Liver (tissue), 9 donors: Measurements from ENCODE around the gene FLNB. TPM values are rescaled to one million over a fixed set of nuclear protein-coding genes. Genes with fewer than 3 reads are reported as not detected.
A peak's percentile ranks its signal among the peaks of the same experiment; 100 is the strongest.

Experiments
- DNase-seq: peaks from one replicate; pipeline ENCODE4 v3.0.0-alpha.2; 2017; ENCODE audit warnings: low spot score
- H3K27ac ChIP-seq, 2 donors: one replicate each; pipeline ENCODE4 v1.7.0; 2013; ENCODE audit warnings: inconsistent platforms in 2 of 2, low read length in 2 of 2, control low read depth in 1 of 2, low read depth in 1 of 2, mild to moderate bottlenecking in 1 of 2
- H3K27me3 ChIP-seq, 4 donors: one replicate each; pipeline versions ENCODE4 v1.6.1 to v1.7.0; 2013; ENCODE audit warnings: low read length in 3 of 4, inconsistent platforms in 1 of 4, mild to moderate bottlenecking in 1 of 4, moderate library complexity in 1 of 4; ENCODE audit not compliant: control insufficient read depth in 4 of 4, insufficient read depth in 4 of 4
- H3K36me3 ChIP-seq, 4 donors: one replicate each; pipeline versions ENCODE4 v1.6.1 to v1.7.0; 2013; ENCODE audit warnings: low read length in 3 of 4, mild to moderate bottlenecking in 3 of 4, low read depth in 1 of 4, moderate library complexity in 1 of 4; ENCODE audit not compliant: control insufficient read depth in 4 of 4, insufficient read depth in 3 of 4
- H3K4me1 ChIP-seq, 4 donors: one replicate each; pipeline versions ENCODE4 v1.6.1 to v1.7.0; 2013; ENCODE audit warnings: low read length in 3 of 4, mild to moderate bottlenecking in 3 of 4, moderate library complexity in 1 of 4; ENCODE audit not compliant: control insufficient read depth in 4 of 4, insufficient read depth in 4 of 4
- H3K4me3 ChIP-seq, 3 donors: one replicate each; pipeline versions ENCODE4 v1.6.1 to v1.7.0; 2013; ENCODE audit warnings: low read length in 3 of 3, control low read depth in 1 of 3, low read depth in 1 of 3, mild to moderate bottlenecking in 1 of 3
- H3K9ac ChIP-seq, 2 donors: one replicate each; pipeline ENCODE4 v1.7.0; 2013; ENCODE audit warnings: low read length in 2 of 2, mild to moderate bottlenecking in 2 of 2, moderate library complexity in 2 of 2, control low read depth in 1 of 2, low read depth in 1 of 2
- H3K9me3 ChIP-seq, 4 donors: one replicate each; pipeline versions ENCODE4 v1.6.1 to v1.7.0; 2013; ENCODE audit warnings: low read length in 3 of 4; ENCODE audit not compliant: control insufficient read depth in 4 of 4
- EGR1 ChIP-seq, 2 donors: IDR thresholded peaks; 2 replicates each; pipeline ENCODE4 v1.6.1; 2016 to 2018; ENCODE audit warnings: antibody characterized with exemption in 2 of 2, low read depth in 2 of 2
- FOXA1 ChIP-seq: IDR thresholded peaks from 2 replicates; pipeline ENCODE4 v1.6.1; 2016; ENCODE audit warnings: antibody characterized with exemption
- FOXA2 ChIP-seq: IDR thresholded peaks from 2 replicates; pipeline ENCODE4 v1.6.1; 2016; ENCODE audit warnings: antibody characterized with exemption
- GABPA ChIP-seq, 2 donors: IDR thresholded peaks in 1 of 2; conservative IDR thresholded peaks in 1 of 2; 2 replicates each; pipeline ENCODE4 v1.6.1; 2016; ENCODE audit warnings: antibody characterized with exemption in 2 of 2, mild to moderate bottlenecking in 1 of 2, moderate library complexity in 1 of 2
- HNF4A ChIP-seq, 2 donors: conservative IDR thresholded peaks; 2 replicates each; pipeline ENCODE4 v1.6.1; 2016; ENCODE audit warnings: antibody characterized with exemption in 2 of 2, mild to moderate bottlenecking in 2 of 2
- HNF4G ChIP-seq: IDR thresholded peaks from 2 replicates; pipeline ENCODE4 v1.6.1; 2016; ENCODE audit warnings: antibody characterized with exemption
- JUND ChIP-seq, 2 donors: IDR thresholded peaks; 2 replicates each; pipeline ENCODE4 v1.6.1; 2016; ENCODE audit warnings: antibody characterized with exemption in 2 of 2
- NR2F2 ChIP-seq: IDR thresholded peaks from 2 replicates; pipeline ENCODE4 v1.6.1; 2016; ENCODE audit warnings: antibody characterized with exemption
- RAD21 ChIP-seq, 2 donors: IDR thresholded peaks; 2 replicates each; pipeline ENCODE4 v1.6.1; 2016; ENCODE audit warnings: antibody characterized with exemption in 2 of 2, mild to moderate bottlenecking in 2 of 2
- RXRA ChIP-seq, 2 donors: IDR thresholded peaks; 2 replicates each; pipeline ENCODE4 v1.6.1; 2017 to 2018; ENCODE audit warnings: antibody characterized with exemption in 2 of 2, mild to moderate bottlenecking in 1 of 2
- SP1 ChIP-seq: IDR thresholded peaks from 2 replicates; pipeline ENCODE4 v1.6.1; 2018; ENCODE audit warnings: antibody characterized with exemption, mild to moderate bottlenecking
- TAF1 ChIP-seq: conservative IDR thresholded peaks from 2 replicates; pipeline ENCODE4 v1.6.1; 2016; ENCODE audit warnings: antibody characterized with exemption, mild to moderate bottlenecking
- YY1 ChIP-seq: IDR thresholded peaks from 2 replicates; pipeline ENCODE4 v1.6.1; 2016; ENCODE audit warnings: antibody characterized with exemption, mild to moderate bottlenecking
- WGBS: extraction: QIAGEN DNeasy Blood & Tissue Kit; methylation state at CpG from one replicate; pipeline ENCODE4 v1.1.7; 2013; 5-methylcytosine and 5-hydroxymethylcytosine counted together
- polyA plus RNA-seq, 2 donors: library from polyadenylated mRNA; stranded (reverse) in 1 of 2; unstranded in 1 of 2; fragments of 200-250 nt in 1 of 2; fragments of >200 nt in 1 of 2; fragmentation: Nextera tagmentation in 1 of 2; extraction: Ambion mirVana in 1 of 2; gene quantifications; one replicate each; pipeline versions ENCODE4 v1.2.1 to v1.2.3, GENCODE V29; 2013 to 2015
- total RNA-seq, 2 donors: library from RNA; depleted of rRNA; stranded (reverse); fragments of >200 nt; gene quantifications; one replicate each; pipeline ENCODE4 v1.2.3, GENCODE V29; 2014
- TF ChIP-seq, protein P1 (sequence below): IDR thresholded peaks from 2 replicates; pipeline ENCODE4 v1.6.1; 2016; ENCODE audit warnings: antibody characterized with exemption, mild to moderate bottlenecking
- TF ChIP-seq, protein P2 (sequence below): IDR thresholded peaks from 2 replicates; pipeline ENCODE4 v1.6.1; 2016; ENCODE audit warnings: antibody characterized with exemption
- TF ChIP-seq, protein P3 (sequence below): IDR thresholded peaks from 2 replicates; pipeline ENCODE4 v1.6.1; 2016; ENCODE audit warnings: antibody characterized with exemption
- TF ChIP-seq, protein P4 (sequence below): fragments of 150-350 bp; IDR thresholded peaks from 2 replicates; pipeline ENCODE4 v1.5.1; 2017; ENCODE audit warnings: improper control_type of control experiment, low read depth, low read length; ENCODE audit not compliant: missing input control
- TF ChIP-seq, protein P5 (sequence below): IDR thresholded peaks from 2 replicates; pipeline ENCODE4 v1.6.1; 2016; ENCODE audit warnings: antibody characterized with exemption
- donor health status: healthy.
- donor health status: healthy.
- donor health status: healthy.
- donor health status: healthy.
- donor health status: healthy.

Gene FLNB
- total and polyA plus RNA-seq, 4 donors = 22.9 to 124 (median 44.3) TPM

DNA sequence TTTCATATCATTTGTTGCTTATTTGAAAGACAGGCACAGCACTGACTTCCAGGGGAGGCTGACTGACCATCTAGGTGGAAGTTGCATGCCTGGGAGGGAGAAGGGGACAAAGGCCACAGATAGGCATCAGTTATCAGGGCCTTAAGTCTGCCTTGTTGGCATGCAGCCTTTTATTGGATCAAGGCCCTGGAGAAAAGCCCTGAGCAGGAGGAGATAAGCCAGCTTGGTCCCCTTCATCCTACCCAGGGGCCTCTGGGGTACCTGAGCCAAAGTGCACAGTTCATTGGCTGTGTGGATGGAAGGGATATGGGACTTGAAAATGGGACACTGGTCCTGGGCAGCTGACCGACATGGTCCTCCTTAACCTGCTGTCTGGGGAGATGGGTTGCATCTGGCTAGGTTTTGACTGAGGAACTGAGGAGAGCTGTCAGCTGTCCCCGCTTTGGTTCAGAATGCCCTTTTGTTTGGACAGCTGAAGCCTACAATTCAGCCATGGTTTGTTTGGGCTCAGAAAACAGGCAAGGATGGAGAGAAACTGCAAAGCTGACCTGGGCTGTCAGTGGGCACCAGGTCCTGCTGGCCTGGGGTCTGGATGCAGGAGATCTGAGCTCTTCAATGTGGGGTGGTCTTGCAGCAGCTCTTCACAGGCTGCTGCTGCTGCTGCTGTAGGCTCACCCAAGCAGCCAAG is 60.0 kb downstream of the FLNB start:
- WGBS = 59% methylated on average over 2 of the region's 2 CpGs
- Histone ChIP-seq H3K9me3 (no peaks in the 10 kb centered on the region), H3K27ac (peak overlapping the region in 1 of 2 donors; percentile 4), H3K36me3 (no peaks in the 10 kb centered on the region), H3K9ac (no peak overlapping the region), H3K4me1 (peaks cover 11 to 47% (median 38%) of the 10 kb centered on the region in 4 donors), H3K4me3 (no peak overlapping the region), H3K27me3 (no peaks in the 10 kb centered on the region)
- TF ChIP-seq JUND (IDR thresholded peaks at IDR 0.05) (no peak), TAF1 (no peak), HNF4A (conservative IDR thresholded peaks at IDR 0.05) (peak; percentile 9 to 26)
- no peak for DNase-seq

DNA sequence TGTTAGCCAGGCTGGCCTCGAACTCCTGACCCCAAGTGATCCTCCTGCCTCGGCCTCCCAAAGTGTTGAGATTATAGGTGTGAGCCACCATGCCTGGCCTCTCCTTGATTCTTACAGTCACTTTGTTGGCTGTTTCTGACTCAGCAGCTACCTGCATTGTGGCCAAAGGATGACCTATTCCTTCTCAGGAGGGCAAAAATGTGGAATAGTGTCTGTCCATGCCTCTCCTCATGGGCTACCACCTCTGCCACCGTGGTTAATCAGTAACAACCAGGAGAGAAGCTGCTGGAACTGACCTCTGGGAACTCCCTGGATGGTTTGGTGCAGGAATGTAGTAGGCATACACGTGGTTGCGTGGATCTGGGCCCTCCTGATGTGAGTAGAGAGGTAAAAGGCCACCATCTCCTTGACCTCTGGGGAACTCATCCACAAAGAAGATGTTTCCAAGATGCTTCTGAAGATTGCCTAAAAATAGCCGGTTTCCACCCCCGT is 63.3 kb downstream of the FLNB start:
- TF ChIP-seq JUND (IDR thresholded peaks at IDR 0.05) (peak in 1 of 2 donors; percentile 72), FOXA1 (peak; percentile 18), HNF4G (no peak), SP1 (peak; percentile 86), NR2F2 (no peak), HNF4A (conservative IDR thresholded peaks at IDR 0.05) (peak; percentile 69 to 87), YY1 (peak; percentile 74), RAD21 (IDR thresholded peaks at IDR 0.05) (peak; percentile 54 to 68), EGR1 (IDR thresholded peaks at IDR 0.05; ENCODE audit: low read depth in 2 of 2) (no peak), TAF1 (no peak), FOXA2 (peak; percentile 45), RXRA (IDR thresholded peaks at IDR 0.05) (peak; percentile 78 to 92), GABPA (IDR thresholded peaks at IDR 0.05 in 1 of 2, conservative IDR thresholded peaks at IDR 0.05 in 1 of 2) (no peak)
- TF ChIP-seq, protein P1, sequence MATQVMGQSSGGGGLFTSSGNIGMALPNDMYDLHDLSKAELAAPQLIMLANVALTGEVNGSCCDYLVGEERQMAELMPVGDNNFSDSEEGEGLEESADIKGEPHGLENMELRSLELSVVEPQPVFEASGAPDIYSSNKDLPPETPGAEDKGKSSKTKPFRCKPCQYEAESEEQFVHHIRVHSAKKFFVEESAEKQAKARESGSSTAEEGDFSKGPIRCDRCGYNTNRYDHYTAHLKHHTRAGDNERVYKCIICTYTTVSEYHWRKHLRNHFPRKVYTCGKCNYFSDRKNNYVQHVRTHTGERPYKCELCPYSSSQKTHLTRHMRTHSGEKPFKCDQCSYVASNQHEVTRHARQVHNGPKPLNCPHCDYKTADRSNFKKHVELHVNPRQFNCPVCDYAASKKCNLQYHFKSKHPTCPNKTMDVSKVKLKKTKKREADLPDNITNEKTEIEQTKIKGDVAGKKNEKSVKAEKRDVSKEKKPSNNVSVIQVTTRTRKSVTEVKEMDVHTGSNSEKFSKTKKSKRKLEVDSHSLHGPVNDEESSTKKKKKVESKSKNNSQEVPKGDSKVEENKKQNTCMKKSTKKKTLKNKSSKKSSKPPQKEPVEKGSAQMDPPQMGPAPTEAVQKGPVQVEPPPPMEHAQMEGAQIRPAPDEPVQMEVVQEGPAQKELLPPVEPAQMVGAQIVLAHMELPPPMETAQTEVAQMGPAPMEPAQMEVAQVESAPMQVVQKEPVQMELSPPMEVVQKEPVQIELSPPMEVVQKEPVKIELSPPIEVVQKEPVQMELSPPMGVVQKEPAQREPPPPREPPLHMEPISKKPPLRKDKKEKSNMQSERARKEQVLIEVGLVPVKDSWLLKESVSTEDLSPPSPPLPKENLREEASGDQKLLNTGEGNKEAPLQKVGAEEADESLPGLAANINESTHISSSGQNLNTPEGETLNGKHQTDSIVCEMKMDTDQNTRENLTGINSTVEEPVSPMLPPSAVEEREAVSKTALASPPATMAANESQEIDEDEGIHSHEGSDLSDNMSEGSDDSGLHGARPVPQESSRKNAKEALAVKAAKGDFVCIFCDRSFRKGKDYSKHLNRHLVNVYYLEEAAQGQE = peak; percentile 84
- TF ChIP-seq, protein P2, sequence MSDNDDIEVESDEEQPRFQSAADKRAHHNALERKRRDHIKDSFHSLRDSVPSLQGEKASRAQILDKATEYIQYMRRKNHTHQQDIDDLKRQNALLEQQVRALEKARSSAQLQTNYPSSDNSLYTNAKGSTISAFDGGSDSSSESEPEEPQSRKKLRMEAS = peak; percentile 100
- TF ChIP-seq, protein P3, sequence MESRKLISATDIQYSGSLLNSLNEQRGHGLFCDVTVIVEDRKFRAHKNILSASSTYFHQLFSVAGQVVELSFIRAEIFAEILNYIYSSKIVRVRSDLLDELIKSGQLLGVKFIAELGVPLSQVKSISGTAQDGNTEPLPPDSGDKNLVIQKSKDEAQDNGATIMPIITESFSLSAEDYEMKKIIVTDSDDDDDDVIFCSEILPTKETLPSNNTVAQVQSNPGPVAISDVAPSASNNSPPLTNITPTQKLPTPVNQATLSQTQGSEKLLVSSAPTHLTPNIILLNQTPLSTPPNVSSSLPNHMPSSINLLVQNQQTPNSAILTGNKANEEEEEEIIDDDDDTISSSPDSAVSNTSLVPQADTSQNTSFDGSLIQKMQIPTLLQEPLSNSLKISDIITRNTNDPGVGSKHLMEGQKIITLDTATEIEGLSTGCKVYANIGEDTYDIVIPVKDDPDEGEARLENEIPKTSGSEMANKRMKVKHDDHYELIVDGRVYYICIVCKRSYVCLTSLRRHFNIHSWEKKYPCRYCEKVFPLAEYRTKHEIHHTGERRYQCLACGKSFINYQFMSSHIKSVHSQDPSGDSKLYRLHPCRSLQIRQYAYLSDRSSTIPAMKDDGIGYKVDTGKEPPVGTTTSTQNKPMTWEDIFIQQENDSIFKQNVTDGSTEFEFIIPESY = peak; percentile 52
- TF ChIP-seq, protein P4, sequence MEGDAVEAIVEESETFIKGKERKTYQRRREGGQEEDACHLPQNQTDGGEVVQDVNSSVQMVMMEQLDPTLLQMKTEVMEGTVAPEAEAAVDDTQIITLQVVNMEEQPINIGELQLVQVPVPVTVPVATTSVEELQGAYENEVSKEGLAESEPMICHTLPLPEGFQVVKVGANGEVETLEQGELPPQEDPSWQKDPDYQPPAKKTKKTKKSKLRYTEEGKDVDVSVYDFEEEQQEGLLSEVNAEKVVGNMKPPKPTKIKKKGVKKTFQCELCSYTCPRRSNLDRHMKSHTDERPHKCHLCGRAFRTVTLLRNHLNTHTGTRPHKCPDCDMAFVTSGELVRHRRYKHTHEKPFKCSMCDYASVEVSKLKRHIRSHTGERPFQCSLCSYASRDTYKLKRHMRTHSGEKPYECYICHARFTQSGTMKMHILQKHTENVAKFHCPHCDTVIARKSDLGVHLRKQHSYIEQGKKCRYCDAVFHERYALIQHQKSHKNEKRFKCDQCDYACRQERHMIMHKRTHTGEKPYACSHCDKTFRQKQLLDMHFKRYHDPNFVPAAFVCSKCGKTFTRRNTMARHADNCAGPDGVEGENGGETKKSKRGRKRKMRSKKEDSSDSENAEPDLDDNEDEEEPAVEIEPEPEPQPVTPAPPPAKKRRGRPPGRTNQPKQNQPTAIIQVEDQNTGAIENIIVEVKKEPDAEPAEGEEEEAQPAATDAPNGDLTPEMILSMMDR = no peak
- TF ChIP-seq, protein P5, sequence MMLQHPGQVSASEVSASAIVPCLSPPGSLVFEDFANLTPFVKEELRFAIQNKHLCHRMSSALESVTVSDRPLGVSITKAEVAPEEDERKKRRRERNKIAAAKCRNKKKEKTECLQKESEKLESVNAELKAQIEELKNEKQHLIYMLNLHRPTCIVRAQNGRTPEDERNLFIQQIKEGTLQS = no peak
- H3K9me3 ChIP-seq = no peaks in the 10 kb centered on the region
- no peak overlapping the region for H3K9ac ChIP-seq
- no peak overlapping the region for H3K4me3 ChIP-seq
- H3K4me1 ChIP-seq = peaks cover 12 to 42% (median 35%) of the 10 kb centered on the region in 4 donors
- H3K27ac ChIP-seq = peak overlapping the region; percentile 72 to 78
- H3K36me3 ChIP-seq = peaks cover 0 to under 1% (median 0%) of the 10 kb centered on the region in 4 donors
- H3K27me3 ChIP-seq = no peaks in the 10 kb centered on the region
- DNase-seq = no peak
- 33% methylated on average over 7 of the region's 7 CpGs for WGBS
